RWPE1 (cell line): ENCODE results near the gene SLC15A5.

Source experiments
- CTCF ChIA-PET: fragments of 350-600 bp; sonication (Branson Sonifier 250); formaldehyde crosslinking; extraction: SDS; loops from one replicate; lab custom pipeline; 2021; lab: Yijun Ruan, JAX
- POLR2A ChIA-PET: fragments of 400-600 bp; formaldehyde crosslinking; extraction: SDS; loops from one replicate; lab custom pipeline; 2020; ENCODE audit warnings: antibody characterized with exemption; ENCODE audit not compliant: low non-redundant PET; lab: Yijun Ruan, JAX
- DNase-seq: peaks from one replicate; pipeline ENCODE4 v3.0.0; 2012; ENCODE audit warnings: low spot score
- H3K27ac ChIP-seq: fragments of 450-650 bp; 2 replicates; pipeline ENCODE4 v1.5.1; 2017
- CTCF ChIP-seq: fragments of 450-650 bp; conservative IDR thresholded peaks from 2 replicates; pipeline ENCODE4 v1.5.1; 2017; ENCODE audit warnings: low read depth, mild to moderate bottlenecking

Gene SLC15A5

GRCh38 chr12:16155938-16156337, 121.5 kb downstream of the SLC15A5 start:
- TF ChIP-seq CTCF = no peak
- CTCF ChIA-PET = no interaction called here

DNA sequence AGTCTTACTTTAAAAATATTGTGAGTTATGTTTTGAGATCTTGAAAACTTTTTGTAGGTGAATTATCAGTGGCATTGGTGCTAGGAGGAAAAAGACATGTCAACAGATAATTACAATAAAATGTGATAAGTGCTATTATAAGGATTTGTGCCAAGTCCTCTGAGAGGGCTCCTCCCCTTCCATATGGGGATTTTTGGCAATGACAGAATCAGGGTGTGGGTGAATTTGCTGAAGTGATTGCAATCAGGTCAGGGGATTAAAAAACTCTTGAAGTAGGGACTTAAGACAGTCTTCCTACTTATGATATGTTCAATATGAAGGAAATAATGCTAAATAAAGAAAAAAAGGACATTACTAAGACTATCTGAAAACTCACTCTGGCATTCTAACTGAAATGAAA, 122.5 kb downstream of the SLC15A5 start:
- H3K27ac ChIP-seq = no peak overlapping the region
- no peak for DNase-seq
- POLR2A ChIA-PET = no interaction called here
- CTCF ChIA-PET = no interaction called here
- no peak for TF ChIP-seq CTCF

More at GRCh38 chr12:16155938-16156337, 121.5 kb downstream of the SLC15A5 start:
- POLR2A ChIA-PET = no interaction called here
- no peak overlapping the region for H3K27ac ChIP-seq
- DNase-seq = no peak

DNA sequence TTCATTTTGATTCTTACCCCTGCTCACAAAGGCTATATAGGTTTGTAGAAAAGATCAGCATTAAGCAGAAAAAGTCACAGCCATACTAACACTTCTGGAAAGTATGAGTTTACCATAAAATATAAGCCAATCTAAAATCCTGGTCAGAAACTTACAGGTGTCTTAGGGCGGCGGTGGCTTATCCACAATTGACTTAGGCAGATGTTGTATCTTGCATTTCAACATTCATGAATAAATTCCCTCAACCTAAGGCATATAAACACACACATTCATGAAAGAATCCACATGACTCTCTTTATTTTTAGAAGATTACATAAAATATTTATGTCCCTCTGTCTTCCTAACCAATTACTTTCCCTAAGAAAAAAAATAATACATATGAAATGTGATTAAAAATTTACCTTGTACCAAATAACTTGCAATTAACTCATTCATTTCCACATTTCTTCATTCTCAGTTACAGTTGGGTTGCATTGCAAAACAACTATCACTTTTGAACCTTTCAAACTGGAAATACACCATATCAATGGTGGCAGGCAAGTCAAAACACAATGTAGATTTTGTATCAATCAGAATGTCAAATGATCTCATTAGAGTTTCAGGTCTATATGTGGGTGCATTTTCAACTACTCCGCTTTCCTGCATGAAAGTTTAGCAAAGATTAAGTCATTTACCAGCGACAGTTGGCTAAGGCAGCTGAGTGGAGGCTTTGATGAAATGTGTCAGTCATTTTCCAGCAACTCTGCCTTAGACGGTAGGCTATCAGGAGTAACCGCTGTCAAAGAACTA, 124.4 kb downstream of the SLC15A5 start:
- ChIA-PET CTCF (no interaction called here), POLR2A (no interaction called here)
- no peak overlapping the region for H3K27ac ChIP-seq
- no peak for DNase-seq
- no peak for TF ChIP-seq CTCF

GRCh38 chr12:16150276-16150675, 127.2 kb downstream of the SLC15A5 start:
- H3K27ac ChIP-seq = no peak overlapping the region
- no peak for DNase-seq
- ChIA-PET CTCF (no interaction called here), POLR2A (no interaction called here)
- no peak for TF ChIP-seq CTCF

- no peak for TF ChIP-seq CTCF
- no peak for DNase-seq
- ChIA-PET CTCF (no interaction called here), POLR2A (no interaction called here)
- H3K27ac ChIP-seq = no peak overlapping the region
Observed at GRCh38 chr12:16148938-16149337, 128.5 kb downstream of the SLC15A5 start.
